Measurements from ENCODE around the gene GDPD3. TPM values are rescaled to one million over a fixed set of nuclear protein-coding genes. Genes with fewer than 3 reads are reported as not detected.

Gene GDPD3
- total RNA-seq, 1 donor from 2014 or later = 1.8 TPM

DNA sequence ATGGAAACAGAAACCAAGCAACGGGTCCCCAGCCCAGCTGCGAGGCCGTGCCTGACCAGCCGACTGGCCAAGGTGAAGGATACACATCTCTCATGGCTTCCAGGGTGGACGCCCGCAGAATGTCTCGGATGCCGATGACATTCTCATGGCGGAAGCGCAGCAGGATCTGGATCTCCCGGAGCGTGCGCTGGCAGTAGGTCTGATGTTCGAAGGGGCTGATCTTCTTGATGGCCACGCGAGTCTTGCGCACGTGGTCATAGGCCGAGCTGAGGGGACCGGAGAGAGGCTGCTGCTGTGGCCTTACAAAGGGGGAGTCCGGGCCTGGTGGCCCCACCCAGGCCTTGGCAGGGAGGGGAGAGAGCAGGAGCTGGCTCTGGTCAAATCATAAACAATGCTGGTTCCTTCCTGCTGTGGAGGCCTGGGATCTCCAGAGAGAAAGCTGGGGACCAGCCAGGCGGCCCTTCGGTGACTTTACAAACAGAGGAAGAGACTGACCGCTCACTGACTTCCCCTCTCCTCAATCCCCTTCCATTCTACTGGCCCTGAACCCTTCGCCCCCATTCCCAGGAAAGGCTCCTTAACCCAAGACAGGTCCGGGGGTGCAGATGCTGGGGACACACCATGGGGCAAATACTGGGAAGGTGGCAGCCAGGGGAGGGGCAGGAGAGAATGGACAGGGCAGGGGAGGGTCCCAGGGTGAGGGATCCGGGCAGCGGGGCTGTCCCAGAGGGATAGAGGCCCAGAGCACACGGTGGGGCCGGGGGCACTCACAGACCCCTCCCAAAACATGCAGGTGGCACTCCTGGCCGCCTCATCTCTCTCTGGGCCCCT lies 8.6 kb upstream of the GDPD3 start:
- DNase-seq (ENCODE audit: low read depth) = no peak
- H3K36me3 Mint-ChIP-seq (ENCODE audit: low read depth, unreplicated experiment) = no peaks in the 10 kb centered on the region
- TF ChIP-seq EZH2 (IDR thresholded peaks at IDR 0.05; ENCODE audit: insufficient read depth, low read length) = no peak
- TF ChIP-seq, protein P1, sequence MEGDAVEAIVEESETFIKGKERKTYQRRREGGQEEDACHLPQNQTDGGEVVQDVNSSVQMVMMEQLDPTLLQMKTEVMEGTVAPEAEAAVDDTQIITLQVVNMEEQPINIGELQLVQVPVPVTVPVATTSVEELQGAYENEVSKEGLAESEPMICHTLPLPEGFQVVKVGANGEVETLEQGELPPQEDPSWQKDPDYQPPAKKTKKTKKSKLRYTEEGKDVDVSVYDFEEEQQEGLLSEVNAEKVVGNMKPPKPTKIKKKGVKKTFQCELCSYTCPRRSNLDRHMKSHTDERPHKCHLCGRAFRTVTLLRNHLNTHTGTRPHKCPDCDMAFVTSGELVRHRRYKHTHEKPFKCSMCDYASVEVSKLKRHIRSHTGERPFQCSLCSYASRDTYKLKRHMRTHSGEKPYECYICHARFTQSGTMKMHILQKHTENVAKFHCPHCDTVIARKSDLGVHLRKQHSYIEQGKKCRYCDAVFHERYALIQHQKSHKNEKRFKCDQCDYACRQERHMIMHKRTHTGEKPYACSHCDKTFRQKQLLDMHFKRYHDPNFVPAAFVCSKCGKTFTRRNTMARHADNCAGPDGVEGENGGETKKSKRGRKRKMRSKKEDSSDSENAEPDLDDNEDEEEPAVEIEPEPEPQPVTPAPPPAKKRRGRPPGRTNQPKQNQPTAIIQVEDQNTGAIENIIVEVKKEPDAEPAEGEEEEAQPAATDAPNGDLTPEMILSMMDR (IDR thresholded peaks at IDR 0.05; ENCODE audit: insufficient read depth, low read depth, low read length) = no peak

DNA sequence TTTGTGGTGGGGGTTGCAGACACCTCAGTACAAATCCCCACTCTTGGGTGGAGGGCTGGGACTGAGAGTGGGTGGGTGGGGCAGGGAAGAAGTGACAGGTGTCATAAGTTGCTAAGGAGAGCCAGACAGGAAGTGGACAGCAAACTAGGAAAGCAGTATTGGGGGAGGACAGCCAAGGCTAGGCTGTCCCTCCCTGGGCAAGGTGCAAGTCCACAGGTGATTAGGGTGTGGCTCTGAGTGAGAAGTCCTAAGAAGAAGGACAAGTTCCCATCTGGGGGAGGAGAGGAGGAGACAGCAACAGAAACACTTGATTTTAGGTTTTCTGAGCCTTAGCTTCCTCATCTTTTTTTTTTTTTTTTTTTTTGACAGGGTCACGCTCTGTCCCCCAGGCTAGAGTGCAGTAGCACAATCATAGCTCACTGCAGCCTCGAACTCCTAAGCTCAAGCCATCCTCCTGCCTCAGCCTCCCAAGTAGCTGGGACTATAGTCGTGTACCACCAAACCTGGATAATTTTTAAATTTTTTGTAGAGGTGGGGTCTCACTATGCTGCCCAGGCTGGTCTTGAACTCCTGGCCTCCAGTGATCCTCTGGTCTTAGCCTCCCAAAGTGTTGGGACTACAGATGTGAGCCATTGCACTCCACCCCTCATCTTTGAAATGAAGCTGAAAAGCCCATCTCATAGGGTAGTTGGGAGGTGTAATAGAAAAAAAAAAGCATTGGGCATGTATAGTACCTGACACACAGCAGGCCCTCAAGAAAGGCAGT lies 7.2 kb upstream of the GDPD3 start:
- peaks cover 2% of the 10 kb centered on the region for H3K36me3 Mint-ChIP-seq (ENCODE audit: low read depth, unreplicated experiment)
- H2AFZ ChIP-seq (ENCODE audit: low read depth, low read length) = no peak overlapping the region
- no peak overlapping the region for H3K27ac Mint-ChIP-seq (ENCODE audit: unreplicated experiment)
- H3K4me3 Mint-ChIP-seq (ENCODE audit: unreplicated experiment) = no peak overlapping the region
- peaks cover 9% of the 10 kb centered on the region for H3K36me3 ChIP-seq (ENCODE audit: insufficient read depth, low read length)
- H3K27me3 ChIP-seq (ENCODE audit: insufficient read depth, low read length) = no peaks in the 10 kb centered on the region
- no peaks in the 10 kb centered on the region for H3K9me3 Mint-ChIP-seq (ENCODE audit: unreplicated experiment)
- H3K4me1 ChIP-seq (ENCODE audit: insufficient read depth, low read length) = peaks cover 17% of the 10 kb centered on the region
- H4K20me1 ChIP-seq (ENCODE audit: insufficient read depth, low read length) = no peaks in the 10 kb centered on the region
- peaks cover 4% of the 10 kb centered on the region for H3K79me2 ChIP-seq (ENCODE audit: insufficient read depth, low read length)
- no peak overlapping the region for H3K27ac ChIP-seq (ENCODE audit: low read depth, low read length)
- no peak overlapping the region for H3K4me3 ChIP-seq (ENCODE audit: insufficient read depth, low read depth, low read length)
- H3K4me2 ChIP-seq (ENCODE audit: low read length) = no peak overlapping the region
- no peak overlapping the region for H3K9ac ChIP-seq (ENCODE audit: low read length)
- peaks cover 7% of the 10 kb centered on the region for H3K4me1 Mint-ChIP-seq (ENCODE audit: low read depth, unreplicated experiment)
- TF ChIP-seq EZH2 (IDR thresholded peaks at IDR 0.05; ENCODE audit: insufficient read depth, low read length) = no peak
- TF ChIP-seq, protein P1 (IDR thresholded peaks at IDR 0.05; ENCODE audit: insufficient read depth, low read depth, low read length) = no peak
- FAIRE-seq (no peak), DNase-seq (ENCODE audit: low read depth) (no peak)
- H3K9me3 ChIP-seq (ENCODE audit: insufficient read depth, low read depth, low read length) = no peaks in the 10 kb centered on the region
- peaks cover 4% of the 10 kb centered on the region for H3K27me3 Mint-ChIP-seq (ENCODE audit: low read depth, unreplicated experiment)

More for the DNA sequence above, 8.6 kb upstream of the GDPD3 start:
- Mint-ChIP-seq H3K4me3 (ENCODE audit: unreplicated experiment) (peak overlapping the region; percentile 88), H3K4me1 (ENCODE audit: low read depth, unreplicated experiment) (peaks cover 7% of the 10 kb centered on the region), H3K27ac (ENCODE audit: unreplicated experiment) (no peak overlapping the region), H3K9me3 (ENCODE audit: unreplicated experiment) (no peaks in the 10 kb centered on the region), H3K27me3 (ENCODE audit: low read depth, unreplicated experiment) (peaks cover 5% of the 10 kb centered on the region)
- no peak for FAIRE-seq
- no peak overlapping the region for H3K27ac ChIP-seq (ENCODE audit: low read depth, low read length)
- H4K20me1 ChIP-seq (ENCODE audit: insufficient read depth, low read length) = no peaks in the 10 kb centered on the region
- peak overlapping the region; percentile 72 for H3K4me3 ChIP-seq (ENCODE audit: insufficient read depth, low read depth, low read length)
- peak overlapping the region; percentile 83 for H3K9ac ChIP-seq (ENCODE audit: low read length)
- H3K4me1 ChIP-seq (ENCODE audit: insufficient read depth, low read length) = peaks cover 17% of the 10 kb centered on the region
- H2AFZ ChIP-seq (ENCODE audit: low read depth, low read length) = peak overlapping the region; percentile 72
- H3K4me2 ChIP-seq (ENCODE audit: low read length) = peak overlapping the region; percentile 97
- no peaks in the 10 kb centered on the region for H3K9me3 ChIP-seq (ENCODE audit: insufficient read depth, low read depth, low read length)
- peaks cover 4% of the 10 kb centered on the region for H3K79me2 ChIP-seq (ENCODE audit: insufficient read depth, low read length)
- H3K27me3 ChIP-seq (ENCODE audit: insufficient read depth, low read length) = no peaks in the 10 kb centered on the region
- peaks cover 9% of the 10 kb centered on the region for H3K36me3 ChIP-seq (ENCODE audit: insufficient read depth, low read length)
